SKM-1 treated with dmso at 0.1 percent for 144 hours (cell line): ENCODE data around the gene KLHL35.

Source experiments
- DNase-seq: peaks from one replicate; lab custom pipeline; 2025; ENCODE audit not compliant: unreplicated experiment; lab: John Stamatoyannopoulos, UW

The KLHL35 gene

GRCh38 chr11:75442161-75442885 lies 9.3 kb upstream of the KLHL35 start:
- DNase-seq = no peak

- no peak for DNase-seq
These were observed 8.8 kb upstream of the KLHL35 start for GRCh38 chr11:75441804-75442132.

GRCh38 chr11:75440960-75441803 lies 8.2 kb upstream of the KLHL35 start:
- DNase-seq = no peak

GRCh38 chr11:75439495-75440120 lies 6.6 kb upstream of the KLHL35 start:
- no peak for DNase-seq

- DNase-seq = no peak
These were observed 6.0 kb upstream of the KLHL35 start for GRCh38 chr11:75439026-75439425.

GRCh38 chr11:75437966-75438659 lies 5.1 kb upstream of the KLHL35 start:
- no peak for DNase-seq

- DNase-seq = no peak
These were observed 3.8 kb upstream of the KLHL35 start for GRCh38 chr11:75436806-75437205.

- no peak for DNase-seq
These were observed 2.5 kb upstream of the KLHL35 start for GRCh38 chr11:75435571-75435925.

- no peak for DNase-seq
These were observed 2.0 kb upstream of the KLHL35 start for GRCh38 chr11:75434886-75435570.

GRCh38 chr11:75434051-75434450 lies 1.0 kb upstream of the KLHL35 start:
- DNase-seq = no peak

GRCh38 chr11:75433443-75433842 lies 440 bp upstream of the KLHL35 start:
- no peak for DNase-seq

- DNase-seq = no peak
These were observed 1.2 kb downstream of the KLHL35 start for GRCh38 chr11:75431533-75432525.

GRCh38 chr11:75430714-75431532 lies 2.1 kb downstream of the KLHL35 start:
- DNase-seq = no peak

GRCh38 chr11:75429902-75430713 lies 2.9 kb downstream of the KLHL35 start:
- peak; percentile 9 for DNase-seq

- DNase-seq = no peak
These were observed 3.4 kb downstream of the KLHL35 start for GRCh38 chr11:75429641-75429901.

- no peak for DNase-seq
These were observed 3.9 kb downstream of the KLHL35 start for GRCh38 chr11:75428989-75429640.

GRCh38 chr11:75428281-75428724 lies 4.7 kb downstream of the KLHL35 start:
- no peak for DNase-seq

GRCh38 chr11:75427181-75427580 lies 5.8 kb downstream of the KLHL35 start:
- no peak for DNase-seq
